ENCODE data around the gene DHX35.
"Not testable (repeated sequence)": the region's sequence is repeated elsewhere in the genome, so short reads cannot be mapped to it uniquely, and the experiment has no call there.

DHX35 gene

GRCh38 chr20:38982291-38982690, 20.1 kb downstream of the DHX35 start:
- DNase-seq, result no peak

- no peak for DNase-seq
Observed at GRCh38 chr20:38985060-38985459, 22.9 kb downstream of the DHX35 start.

GRCh38 chr20:38985603-38986170, 23.5 kb downstream of the DHX35 start:
- no peak for DNase-seq

GRCh38 chr20:38986663-38987062, 24.5 kb downstream of the DHX35 start:
- no peak for DNase-seq

GRCh38 chr20:38987777-38988176, 25.6 kb downstream of the DHX35 start:
- DNase-seq, result no peak

- no peak for DNase-seq
Observed at GRCh38 chr20:38990728-38991127, 28.6 kb downstream of the DHX35 start.

GRCh38 chr20:38991814-38992704, 29.9 kb downstream of the DHX35 start:
- DNase-seq, result no peak

GRCh38 chr20:38995536-38996044, 33.4 kb downstream of the DHX35 start:
- DNase-seq, result no peak

GRCh38 chr20:38996866-38997265, 34.7 kb downstream of the DHX35 start:
- DNase-seq, result not testable (repeated sequence)

- no peak for DNase-seq
Observed at GRCh38 chr20:38997622-38998021, 35.5 kb downstream of the DHX35 start.

- no peak for DNase-seq
Observed at GRCh38 chr20:38999217-38999616, 37.1 kb downstream of the DHX35 start.

- no peak for DNase-seq
Observed at GRCh38 chr20:38999965-39000910, 38.1 kb downstream of the DHX35 start.

- DNase-seq, result no peak
Observed at GRCh38 chr20:39004508-39004907, 42.4 kb downstream of the DHX35 start.

GRCh38 chr20:39009348-39009747, 47.2 kb downstream of the DHX35 start:
- DNase-seq, result no peak

- DNase-seq, result no peak
Observed at GRCh38 chr20:39010496-39010895, 48.4 kb downstream of the DHX35 start.

GRCh38 chr20:39013662-39014109, 51.5 kb downstream of the DHX35 start:
- no peak for DNase-seq

- no peak for DNase-seq
Observed at GRCh38 chr20:39016041-39016440, 53.9 kb downstream of the DHX35 start.

- no peak for DNase-seq
Observed at GRCh38 chr20:39016506-39016905, 54.4 kb downstream of the DHX35 start.

GRCh38 chr20:39019027-39019426, 56.9 kb downstream of the DHX35 start:
- DNase-seq, result no peak

- DNase-seq, result no peak
Observed at GRCh38 chr20:39019805-39020325, 57.7 kb downstream of the DHX35 start.

- no peak for DNase-seq
Observed at GRCh38 chr20:39021748-39022147, 59.6 kb downstream of the DHX35 start.

GRCh38 chr20:39025883-39026282, 63.7 kb downstream of the DHX35 start:
- DNase-seq, result no peak

GRCh38 chr20:39029364-39029763, 67.2 kb downstream of the DHX35 start:
- DNase-seq, result no peak
